PC-3 (cell line): Measurements from ENCODE around the gene SRCAP. TPM values are rescaled to one million over a fixed set of nuclear protein-coding genes. Genes with fewer than 3 reads are reported as not detected.

Source experiments
- ATAC-seq: fragments of 200-7000 bp; cut with Tn5 transposase; 2 replicates; pipeline ENCODE4 v1.9.1; 2020; ENCODE audit warnings: mild to moderate bottlenecking, moderate library complexity
- BruUV-seq: library from RNA; stranded (reverse); fragments of 400-500 nt; replicated peaks from 2 replicates; lab custom pipeline; 2021; lab: Mats Ljungman, UMichigan
- CTCF ChIA-PET: fragments of 300-600 bp; sonication (Branson Sonifier 250); formaldehyde crosslinking; loops from one replicate; lab custom pipeline; 2022; ENCODE audit warnings: antibody characterized with exemption; lab: Charles Lee
- POLR2A ChIA-PET: fragments of 300-600 bp; sonication (Branson Sonifier 250); formaldehyde crosslinking; loops from one replicate; lab custom pipeline; 2022; ENCODE audit warnings: antibody characterized with exemption; ENCODE audit not compliant: unreplicated experiment; lab: Charles Lee
- DNase-seq: peaks from one replicate; pipeline ENCODE4 v3.0.0-alpha.2; 2015
- H2AFZ ChIP-seq: fragments of 300-600 bp; sonication (generic); 2 replicates; pipeline ENCODE4 v1.6.0; 2016; ENCODE audit warnings: antibody characterized with exemption, low read length
- H3F3A ChIP-seq: fragments of 300-600 bp; sonication (generic); one replicate; pipeline ENCODE4 v1.6.0; 2017; ENCODE audit warnings: antibody characterized with exemption, low read length, control low read depth, mild to moderate bottlenecking; ENCODE audit not compliant: unreplicated experiment
- H3K27ac ChIP-seq: fragments of 300-600 bp; sonication (generic); 2 replicates; pipeline ENCODE4 v1.5.1; 2016; ENCODE audit warnings: mild to moderate bottlenecking, low read length
- H3K27me3 ChIP-seq: fragments of 300-600 bp; sonication (generic); 2 replicates; pipeline ENCODE4 v1.6.1; 2016; ENCODE audit warnings: low read length, mixed read lengths
- H3K36me3 ChIP-seq: fragments of 300-600 bp; sonication (generic); 2 replicates; pipeline ENCODE4 v1.6.1; 2016; ENCODE audit warnings: low read depth, mixed run types, low read length, mixed read lengths
- H3K4me1 ChIP-seq: fragments of 300-600 bp; sonication (generic); 2 replicates; pipeline ENCODE4 v1.5.1; 2016; ENCODE audit warnings: low read length; ENCODE audit not compliant: insufficient read depth
- H3K4me2 ChIP-seq: fragments of 300-600 bp; sonication (generic); 2 replicates; pipeline ENCODE4 v1.6.0; 2016; ENCODE audit warnings: low read length
- H3K4me3 ChIP-seq: fragments of 300-600 bp; sonication (generic); 2 replicates; pipeline ENCODE4 v1.5.1; 2016; ENCODE audit warnings: mild to moderate bottlenecking, low read length, mixed read lengths
- H3K79me2 ChIP-seq: fragments of 300-600 bp; sonication (generic); 2 replicates; pipeline ENCODE4 v1.6.1; 2017; ENCODE audit warnings: low read length, mixed read lengths
- H3K9ac ChIP-seq: fragments of 300-600 bp; sonication (generic); 2 replicates; pipeline ENCODE4 v1.6.0; 2016; ENCODE audit warnings: mild to moderate bottlenecking, low read length
- H3K9me2 ChIP-seq: fragments of 300-600 bp; sonication (generic); replicated peaks from 2 replicates; pipeline ENCODE4 v1.6.1; 2016; ENCODE audit warnings: mixed run types, low read length, mixed read lengths
- H3K9me3 ChIP-seq: fragments of 300-600 bp; sonication (generic); 2 replicates; pipeline ENCODE4 v1.6.1; 2016; ENCODE audit warnings: low read length, mixed read lengths
- H4K20me1 ChIP-seq: fragments of 300-600 bp; sonication (generic); 2 replicates; pipeline ENCODE4 v1.6.1; 2016; ENCODE audit warnings: low read length, mixed read lengths
- CTCF ChIP-seq: fragments of 300-600 bp; sonication (generic); conservative IDR thresholded peaks from 2 replicates; pipeline ENCODE4 v1.5.1; 2017; ENCODE audit warnings: antibody characterized with exemption, low read depth, mild to moderate bottlenecking, low read length
- EZH2 ChIP-seq: fragments of 300-600 bp; sonication (generic); IDR thresholded peaks from one replicate; pipeline ENCODE4 v1.6.1; 2017; ENCODE audit warnings: antibody characterized with exemption, mild to moderate bottlenecking, low read length; ENCODE audit not compliant: unreplicated experiment
- EZH2phosphoT487 ChIP-seq: fragments of 300-600 bp; sonication (generic); IDR thresholded peaks from 2 replicates; pipeline ENCODE4 v1.6.1; 2018; ENCODE audit warnings: mild to moderate bottlenecking, antibody characterized with exemption, low read length, borderline replicate concordance
- intact Hi-C: fragments of 100-400 bp; cut with micrococcal nuclease; formaldehyde crosslinking; loops from 2 replicates; pipeline ENCODE4 v1.9.0; 2023
- total RNA-seq: library from RNA; depleted of rRNA; stranded (reverse); fragments of >200 nt; gene quantifications from 2 replicates; pipeline ENCODE4 v1.2.3, GENCODE V29; 2014

SRCAP gene
- total RNA-seq, 1 experiment from 2014 or later = 19.0 TPM

GRCh38 chr16:30722443-30722842 is 23.5 kb downstream of the SRCAP start:
- H2AFZ ChIP-seq = no peak overlapping the region
- BruUV-seq = no TSS peak
- peak overlapping the region; percentile 96 for H3K27ac ChIP-seq
- intact Hi-C loops = no loop called here
- no peaks in the 10 kb centered on the region for H3K9me2 ChIP-seq
- no peaks in the 10 kb centered on the region for H3K27me3 ChIP-seq
- no peak overlapping the region for H3K4me3 ChIP-seq
- peaks cover 56% of the 10 kb centered on the region for H3K79me2 ChIP-seq
- no peak for ATAC-seq
- TF ChIP-seq EZH2phosphoT487 = no peak
- TF ChIP-seq EZH2 = no peak
- peak; percentile 18; the same call in 1 of the 2 replicates for TF ChIP-seq CTCF
- no peaks in the 10 kb centered on the region for H3K9me3 ChIP-seq
- peak overlapping the region; percentile 71 for H3K9ac ChIP-seq
- H3K4me2 ChIP-seq = peak overlapping the region; percentile 69
- H3K36me3 ChIP-seq = peaks cover 55% of the 10 kb centered on the region
- ChIA-PET POLR2A (no interaction called here), CTCF (no interaction called here)
- no peaks in the 10 kb centered on the region for H4K20me1 ChIP-seq
- peaks cover 25% of the 10 kb centered on the region for H3K4me1 ChIP-seq
- DNase-seq = no peak
- no peaks in the 10 kb centered on the region for H3F3A ChIP-seq

- Histone ChIP-seq H3K79me2 (peaks cover 51% of the 10 kb centered on the region), H3K27ac (peak overlapping the region; percentile 96; the same call in 1 of the 2 replicates), H3K4me2 (no peak overlapping the region), H3K4me3 (no peak overlapping the region), H2AFZ (no peak overlapping the region), H3K36me3 (peaks cover 54% of the 10 kb centered on the region), H3K9me2 (no peaks in the 10 kb centered on the region), H3F3A (no peaks in the 10 kb centered on the region), H3K4me1 (peaks cover 25% of the 10 kb centered on the region), H3K9ac (no peak overlapping the region), H3K9me3 (no peaks in the 10 kb centered on the region), H3K27me3 (no peaks in the 10 kb centered on the region), H4K20me1 (no peaks in the 10 kb centered on the region)
- ChIA-PET CTCF (no interaction called here), POLR2A (no interaction called here)
- ATAC-seq = no peak
- DNase-seq = no peak
- BruUV-seq = no TSS peak
- TF ChIP-seq EZH2phosphoT487 = no peak
- no peak for TF ChIP-seq EZH2
- TF ChIP-seq CTCF = no peak
- intact Hi-C loops = no loop called here
Measured at GRCh38 chr16:30722916-30723315, 23.9 kb downstream of the SRCAP start.

GRCh38 chr16:30723725-30724355 is 24.9 kb downstream of the SRCAP start:
- no peaks in the 10 kb centered on the region for H3K9me3 ChIP-seq
- no peaks in the 10 kb centered on the region for H3F3A ChIP-seq
- no peak for ATAC-seq
- ChIA-PET POLR2A (no interaction called here), CTCF (no interaction called here)
- no peak overlapping the region for H3K9ac ChIP-seq
- no peak overlapping the region for H3K4me2 ChIP-seq
- intact Hi-C loops = no loop called here
- peaks cover 49% of the 10 kb centered on the region for H3K36me3 ChIP-seq
- H3K9me2 ChIP-seq = no peaks in the 10 kb centered on the region
- no peak for DNase-seq
- no peak overlapping the region for H3K4me3 ChIP-seq
- H3K79me2 ChIP-seq = peaks cover 50% of the 10 kb centered on the region
- peaks cover 25% of the 10 kb centered on the region for H3K4me1 ChIP-seq
- H4K20me1 ChIP-seq = no peaks in the 10 kb centered on the region
- no TSS peak for BruUV-seq
- TF ChIP-seq CTCF (no peak), EZH2 (no peak), EZH2phosphoT487 (no peak)
- no peak overlapping the region for H3K27ac ChIP-seq
- H2AFZ ChIP-seq = no peak overlapping the region
- H3K27me3 ChIP-seq = no peaks in the 10 kb centered on the region
